Measurements from ENCODE around the gene CSTPP1.
"Not testable (repeated sequence)": the region's sequence is repeated elsewhere in the genome, so short reads cannot be mapped to it uniquely, and the experiment has no call there.

DNA sequence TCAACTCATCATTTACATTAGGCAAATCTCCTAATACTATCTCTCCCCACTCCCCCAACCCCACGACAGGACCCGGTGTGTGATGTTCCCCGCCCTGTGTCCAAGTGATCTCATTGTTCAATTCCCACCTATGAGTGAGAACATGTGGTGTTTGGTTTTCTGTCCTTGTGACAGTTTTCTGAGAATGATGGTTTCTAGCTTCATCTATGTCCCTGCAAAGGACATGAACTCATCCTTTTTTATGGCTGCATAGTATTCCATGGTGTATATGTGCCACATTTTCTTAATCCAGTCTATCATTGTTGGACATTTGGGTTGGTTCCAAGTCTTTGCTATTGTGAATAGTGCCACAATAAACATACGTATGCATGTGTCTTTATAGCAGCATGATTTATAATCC is 176.4 kb downstream of the CSTPP1 start:
- not testable (repeated sequence) for TF ChIP-seq POLR2A (IDR thresholded peaks at IDR 0.05)
- TF ChIP-seq, protein P1, sequence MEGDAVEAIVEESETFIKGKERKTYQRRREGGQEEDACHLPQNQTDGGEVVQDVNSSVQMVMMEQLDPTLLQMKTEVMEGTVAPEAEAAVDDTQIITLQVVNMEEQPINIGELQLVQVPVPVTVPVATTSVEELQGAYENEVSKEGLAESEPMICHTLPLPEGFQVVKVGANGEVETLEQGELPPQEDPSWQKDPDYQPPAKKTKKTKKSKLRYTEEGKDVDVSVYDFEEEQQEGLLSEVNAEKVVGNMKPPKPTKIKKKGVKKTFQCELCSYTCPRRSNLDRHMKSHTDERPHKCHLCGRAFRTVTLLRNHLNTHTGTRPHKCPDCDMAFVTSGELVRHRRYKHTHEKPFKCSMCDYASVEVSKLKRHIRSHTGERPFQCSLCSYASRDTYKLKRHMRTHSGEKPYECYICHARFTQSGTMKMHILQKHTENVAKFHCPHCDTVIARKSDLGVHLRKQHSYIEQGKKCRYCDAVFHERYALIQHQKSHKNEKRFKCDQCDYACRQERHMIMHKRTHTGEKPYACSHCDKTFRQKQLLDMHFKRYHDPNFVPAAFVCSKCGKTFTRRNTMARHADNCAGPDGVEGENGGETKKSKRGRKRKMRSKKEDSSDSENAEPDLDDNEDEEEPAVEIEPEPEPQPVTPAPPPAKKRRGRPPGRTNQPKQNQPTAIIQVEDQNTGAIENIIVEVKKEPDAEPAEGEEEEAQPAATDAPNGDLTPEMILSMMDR (IDR thresholded peaks at IDR 0.05 in 4 of 5, conservative IDR thresholded peaks at IDR 0.05 in 1 of 5): not testable (repeated sequence)

Measured in gastrocnemius medialis (tissue), 4 donors.